ENCODE data around the gene EVC2.
"Not testable (repeated sequence)": the region's sequence is repeated elsewhere in the genome, so short reads cannot be mapped to it uniquely, and the experiment has no call there.

EVC2 gene

GRCh38 chr4:5738061-5738460 is 29.7 kb upstream of the EVC2 start:
- DNase-seq: no peak

GRCh38 chr4:5735463-5735862 is 27.1 kb upstream of the EVC2 start:
- DNase-seq: no peak

- no peak for DNase-seq
These were observed 26.5 kb upstream of the EVC2 start for GRCh38 chr4:5734853-5735252.

- no peak for DNase-seq
These were observed 23.8 kb upstream of the EVC2 start for GRCh38 chr4:5732158-5732557.

- DNase-seq: no peak
These were observed 22.9 kb upstream of the EVC2 start for GRCh38 chr4:5730993-5731990.

- DNase-seq: no peak
These were observed 22.1 kb upstream of the EVC2 start for GRCh38 chr4:5730436-5730835.

- DNase-seq: not testable (repeated sequence)
These were observed 20.1 kb upstream of the EVC2 start for GRCh38 chr4:5728412-5728811.

GRCh38 chr4:5724377-5724776 is 16.0 kb upstream of the EVC2 start:
- no peak for DNase-seq

GRCh38 chr4:5722328-5722727 is 14.0 kb upstream of the EVC2 start:
- DNase-seq: no peak

- DNase-seq: no peak
These were observed 13.6 kb upstream of the EVC2 start for GRCh38 chr4:5721923-5722322.

- no peak for DNase-seq
These were observed 12.6 kb upstream of the EVC2 start for GRCh38 chr4:5720980-5721379.

- no peak for DNase-seq
These were observed 11.9 kb upstream of the EVC2 start for GRCh38 chr4:5720157-5720850.

- no peak for DNase-seq
These were observed 11.1 kb upstream of the EVC2 start for GRCh38 chr4:5719350-5720055.

- DNase-seq: no peak
These were observed 10.1 kb upstream of the EVC2 start for GRCh38 chr4:5718411-5718810.

GRCh38 chr4:5717449-5718158 is 9.2 kb upstream of the EVC2 start:
- no peak for DNase-seq

- DNase-seq: no peak
These were observed 8.0 kb upstream of the EVC2 start for GRCh38 chr4:5716391-5716790.

GRCh38 chr4:5715357-5715756 is 7.0 kb upstream of the EVC2 start:
- no peak for DNase-seq

- DNase-seq: no peak
These were observed 5.5 kb upstream of the EVC2 start for GRCh38 chr4:5713861-5714260.

GRCh38 chr4:5712931-5713330 is 4.6 kb upstream of the EVC2 start:
- no peak for DNase-seq

GRCh38 chr4:5712517-5712916 is 4.2 kb upstream of the EVC2 start:
- DNase-seq: peak; percentile 50

- no peak for DNase-seq
These were observed 3.3 kb upstream of the EVC2 start for GRCh38 chr4:5711479-5712184.

GRCh38 chr4:5710961-5711478 is 2.7 kb upstream of the EVC2 start, which contains the start of gene EVC:
Gene EVC (plus strand): TSS chr4:5711201. CDS start chr4:5711381, 180 bp downstream.
- DNase-seq: peak; percentile 18
